AG20443 (cell line): ENCODE results near the gene TP53BP2.
"Not testable (repeated sequence)": the region's sequence is repeated elsewhere in the genome, so short reads cannot be mapped to it uniquely, and the experiment has no call there.

ENCODE experiments used
- DNase-seq: peaks from one replicate; pipeline ENCODE4 v3.0.0; 2012; ENCODE audit warnings: low spot score, mixed read lengths

Gene TP53BP2

DNA sequence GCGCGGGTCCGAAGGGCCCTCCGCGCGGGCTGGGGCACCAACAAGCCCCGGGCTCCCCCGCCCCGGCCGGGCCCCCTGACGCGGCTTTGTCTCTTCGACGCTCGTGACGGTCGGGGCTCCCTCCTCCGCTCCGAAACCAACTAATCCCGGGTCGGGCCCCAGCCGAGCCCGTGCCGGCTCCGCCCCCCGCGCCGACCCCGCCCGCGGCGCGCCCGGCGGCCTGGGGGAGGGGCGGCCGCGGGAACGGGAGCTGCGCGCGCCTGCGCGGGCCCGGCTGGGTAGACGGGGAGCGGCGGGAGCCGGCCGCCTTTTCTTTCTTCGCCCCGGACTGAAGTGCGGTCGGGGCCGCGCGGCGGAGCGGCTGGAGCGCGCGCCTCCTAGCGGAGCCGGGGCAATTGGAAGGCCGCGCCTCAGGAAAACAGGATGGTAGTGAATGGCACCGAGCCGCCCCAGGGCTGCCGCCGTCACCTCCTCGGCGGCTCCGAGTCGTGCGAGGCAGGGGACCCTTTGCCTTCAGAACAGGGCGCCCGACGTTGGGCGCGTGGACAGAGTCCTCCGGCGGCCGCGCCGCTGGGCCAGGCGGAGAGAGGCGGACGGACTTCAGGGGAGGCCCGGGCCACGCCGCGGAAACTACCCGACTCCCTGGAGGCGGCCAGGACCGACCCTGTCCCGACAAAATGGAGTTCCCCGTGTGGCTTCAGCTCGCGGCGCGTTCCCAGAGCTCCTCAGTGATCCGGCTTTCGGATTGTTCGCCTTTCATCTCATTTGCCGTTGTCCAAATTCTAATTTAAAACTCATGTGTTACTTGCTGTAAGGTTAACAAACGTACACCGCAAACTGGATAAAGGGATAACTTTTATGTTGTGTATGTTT, at the start of gene TP53BP2:
TSS of gene TP53BP2 (minus strand) at position 138 of the 873 bp plus-strand sequence. CDS start 267 bp downstream, outside the sequence.
- peak; percentile 99 for DNase-seq

DNA sequence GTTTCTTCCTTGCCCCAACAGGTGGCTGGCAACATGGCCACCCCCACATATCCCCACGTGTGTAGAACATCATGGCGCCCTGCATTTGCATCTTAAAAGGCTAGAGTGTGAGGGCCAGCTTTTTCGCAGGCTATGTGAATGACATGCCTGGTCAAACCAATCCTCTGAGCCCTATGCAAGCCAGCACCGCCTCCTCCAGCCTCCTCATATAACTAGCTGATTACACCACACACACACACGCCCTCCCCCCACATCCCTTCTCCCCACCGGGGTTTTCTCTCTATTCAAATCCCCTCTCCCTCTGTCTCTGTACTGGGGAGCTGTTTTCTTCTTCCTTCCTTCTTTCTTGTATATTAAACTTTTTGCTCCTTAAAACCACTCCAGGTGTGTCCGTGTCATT, 44.7 kb upstream of the TP53BP2 start:
- DNase-seq, result not testable (repeated sequence)

- not testable (repeated sequence) for DNase-seq
Observed at GRCh38 chr1:223889319-223889718, 43.6 kb upstream of the TP53BP2 start.

GRCh38 chr1:223887747-223888418, 42.1 kb upstream of the TP53BP2 start:
- peak; percentile 86 for DNase-seq

GRCh38 chr1:223886516-223886921, 40.8 kb upstream of the TP53BP2 start:
- no peak for DNase-seq

GRCh38 chr1:223885614-223886013, 39.9 kb upstream of the TP53BP2 start:
- no peak for DNase-seq

DNA sequence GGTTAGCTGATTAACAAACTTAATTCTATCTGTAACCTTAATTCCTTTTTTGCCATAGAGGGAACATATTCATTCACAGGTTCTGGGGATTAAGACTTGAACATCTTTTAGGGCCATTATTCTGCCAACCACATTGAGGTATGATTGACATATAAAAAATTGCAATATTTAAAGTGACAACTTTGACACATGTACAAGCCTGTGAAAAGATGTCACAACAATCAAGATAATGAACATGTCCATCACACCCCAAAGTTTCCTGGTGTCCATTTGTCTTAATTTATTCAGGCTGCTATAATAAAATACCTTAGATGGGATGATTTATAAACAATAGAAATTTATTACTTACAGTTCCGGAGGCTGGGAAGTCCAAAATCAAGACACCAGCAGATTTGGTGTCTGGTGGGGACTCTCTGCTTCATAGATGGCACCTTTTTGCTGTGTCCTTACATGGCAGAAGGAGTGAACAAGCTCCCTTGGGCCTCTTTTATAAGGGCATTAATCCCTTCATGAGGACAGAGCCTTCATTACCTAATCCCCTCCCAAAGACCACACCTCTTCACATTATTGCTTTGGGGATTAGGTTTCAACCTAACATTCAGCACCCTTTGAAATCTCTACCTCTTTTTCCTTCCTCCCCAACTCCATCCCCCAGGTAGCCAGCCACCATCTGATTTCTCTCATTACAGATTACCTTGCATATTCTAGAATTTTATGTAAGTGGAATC, 33.0 kb upstream of the TP53BP2 start:
- DNase-seq, result no peak

- DNase-seq, result no peak
Observed at GRCh38 chr1:223877804-223878203, 32.1 kb upstream of the TP53BP2 start.

DNA sequence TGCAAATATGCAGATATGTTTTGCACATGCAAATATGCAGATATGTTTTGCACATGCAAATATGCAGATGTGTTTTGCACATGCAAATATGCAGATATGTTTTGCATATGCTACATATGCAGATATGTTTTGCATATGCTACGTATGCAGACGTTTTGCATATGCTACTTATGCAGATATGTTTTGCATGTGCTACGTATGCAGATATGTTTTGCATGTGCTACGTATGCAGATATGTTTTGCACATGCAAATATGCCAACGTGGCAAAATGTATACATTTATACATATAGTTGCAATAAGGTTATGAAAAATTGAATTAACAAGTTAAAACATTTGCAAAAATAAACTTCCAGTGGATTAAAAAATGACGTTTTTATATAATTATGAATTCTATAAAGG, 30.8 kb upstream of the TP53BP2 start:
- DNase-seq, result no peak

DNA sequence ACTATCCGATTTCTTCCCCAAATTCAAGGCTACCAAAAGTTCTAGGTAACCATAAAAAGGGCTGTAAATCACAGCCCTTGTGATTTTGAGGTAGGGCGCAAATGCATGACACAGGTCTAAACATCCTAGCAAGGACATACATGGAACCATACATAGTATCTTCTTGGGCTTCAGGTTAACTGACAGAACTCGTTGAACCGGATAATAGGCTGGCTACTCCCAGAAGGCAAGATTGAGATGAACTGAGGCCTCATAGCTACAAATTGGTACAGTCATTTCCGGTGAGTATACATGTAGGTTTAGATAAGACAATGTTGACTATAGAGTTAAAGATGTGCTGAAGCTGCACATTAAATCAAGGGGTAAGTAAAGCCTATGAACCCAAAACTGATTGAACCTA, 27.3 kb upstream of the TP53BP2 start:
- DNase-seq, result no peak

- no peak for DNase-seq
Observed at GRCh38 chr1:223872308-223872901, 26.7 kb upstream of the TP53BP2 start.

DNA sequence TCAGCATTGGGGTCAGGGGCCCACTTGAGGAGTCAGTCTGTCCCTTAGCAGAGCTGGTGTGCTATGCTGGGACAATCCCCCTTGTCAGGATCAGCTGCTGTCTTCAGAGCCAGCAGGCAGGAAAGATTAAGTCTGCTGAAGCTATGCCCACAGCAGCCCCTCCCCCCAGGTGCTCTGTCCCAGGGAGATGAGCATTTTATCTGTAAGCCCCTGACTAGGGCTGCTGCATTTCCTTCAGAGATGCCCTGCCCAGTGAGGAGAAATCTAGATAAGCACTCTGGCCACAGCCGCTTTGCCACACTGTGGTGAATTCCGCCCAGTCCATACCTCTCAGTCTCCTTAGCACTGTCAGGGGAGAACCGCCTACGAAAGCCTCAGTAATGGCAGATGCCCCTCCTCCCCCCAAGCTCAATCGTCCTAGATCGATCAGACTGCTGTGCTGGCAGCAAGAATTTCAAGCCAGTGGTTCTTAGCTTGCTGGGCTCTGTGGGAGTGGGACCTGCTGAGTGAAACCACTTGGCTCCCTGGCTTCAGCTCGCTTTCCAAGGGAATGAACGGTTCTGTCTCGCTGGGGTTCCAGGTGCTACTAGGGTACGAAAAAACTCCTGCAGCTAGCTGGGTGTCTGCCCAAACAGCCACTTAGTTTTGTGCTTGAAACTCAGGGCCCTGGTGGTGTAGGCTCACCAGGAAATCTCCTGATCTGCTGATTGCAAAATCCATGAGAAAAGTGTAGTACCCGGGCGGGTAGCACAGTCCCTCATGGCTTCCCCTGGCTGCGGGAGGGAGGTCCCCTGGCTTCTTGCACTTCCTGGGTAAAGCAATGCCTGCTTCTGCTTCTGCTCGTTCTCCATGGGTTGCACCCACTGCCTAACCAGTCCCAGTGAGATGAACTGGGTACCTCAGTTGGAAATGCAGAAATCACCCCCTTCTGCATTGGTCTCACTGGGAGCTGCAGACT, 25.1 kb upstream of the TP53BP2 start:
- DNase-seq, result no peak

DNA sequence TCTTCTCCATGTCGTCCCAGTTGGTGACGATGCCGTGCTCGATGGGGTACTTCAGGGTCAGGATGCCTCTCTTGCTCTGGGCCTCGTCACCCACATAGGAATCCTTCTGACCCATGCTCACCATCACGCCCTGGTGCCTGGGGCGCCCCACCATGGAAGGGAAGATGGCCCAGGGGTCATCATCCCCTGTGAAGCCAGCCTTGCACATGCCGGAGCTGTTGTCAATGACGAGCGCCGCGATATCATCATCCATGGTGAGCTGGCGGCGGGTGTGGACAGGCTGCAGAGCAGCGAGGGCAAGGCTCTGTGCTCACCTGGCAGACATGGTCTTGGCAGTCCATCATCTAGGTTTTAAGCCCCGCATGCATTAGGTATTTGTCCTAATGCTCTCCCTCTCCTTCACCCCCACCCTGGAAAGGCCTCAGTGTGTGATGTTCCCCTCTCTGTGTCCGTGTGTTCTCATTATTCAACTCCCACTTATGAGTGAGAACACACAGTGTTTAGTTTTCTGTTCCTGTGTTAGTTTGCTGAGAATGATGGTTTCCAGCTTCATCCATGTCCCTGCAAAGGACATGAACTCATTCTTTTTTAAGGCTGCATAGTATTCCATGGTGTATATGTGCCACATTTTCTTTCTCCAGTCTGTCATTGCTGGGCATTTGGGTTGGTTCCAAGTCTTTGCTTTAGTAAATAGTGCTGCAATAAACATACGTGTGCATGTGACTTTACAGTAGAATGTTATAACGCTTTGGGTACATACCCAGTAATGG, 19.0 kb upstream of the TP53BP2 start:
- DNase-seq, result not testable (repeated sequence)

DNA sequence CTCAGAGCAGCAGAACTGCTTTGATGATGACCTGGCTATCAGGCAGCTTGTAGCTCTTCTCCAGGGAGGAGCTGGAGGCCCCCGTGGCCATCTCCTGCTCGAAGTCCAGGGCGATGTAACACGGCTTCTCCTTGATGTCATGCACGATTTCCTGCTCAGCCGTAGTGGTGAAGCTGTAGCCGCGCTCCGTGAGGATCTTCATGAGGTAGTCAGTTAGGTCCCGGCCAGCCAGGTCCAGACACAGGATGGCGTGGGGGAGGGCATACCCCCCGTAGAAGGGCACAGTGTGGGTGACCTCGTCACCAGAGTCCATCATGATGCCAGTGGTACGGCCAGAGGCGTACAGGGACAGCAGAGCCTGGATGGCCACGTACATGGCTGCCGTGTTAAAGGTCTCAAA, 18.3 kb upstream of the TP53BP2 start:
- no peak for DNase-seq

- DNase-seq, result no peak
Observed at GRCh38 chr1:223861904-223862303, 16.2 kb upstream of the TP53BP2 start.

GRCh38 chr1:223860051-223860622, 14.4 kb upstream of the TP53BP2 start:
- no peak for DNase-seq

DNA sequence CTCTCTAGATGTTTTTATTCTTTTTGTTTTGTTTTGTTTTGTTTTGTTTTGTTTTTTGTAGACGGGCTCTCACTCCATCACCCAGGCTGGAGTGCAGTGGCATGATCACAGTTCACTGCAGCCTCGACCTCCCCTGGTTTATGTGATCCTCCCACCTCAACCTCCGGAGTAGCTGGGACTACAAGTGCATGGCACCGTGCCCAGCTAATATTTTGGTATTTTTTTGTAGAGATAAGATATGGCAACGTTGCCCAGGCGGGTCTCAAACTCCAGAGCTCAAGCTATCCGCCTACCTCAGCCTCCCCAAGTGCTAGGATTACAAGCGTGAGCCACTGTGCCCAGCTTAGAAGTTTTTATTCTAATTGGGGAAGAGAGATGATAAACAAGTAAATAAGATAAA, 13.3 kb upstream of the TP53BP2 start:
- DNase-seq, result no peak

GRCh38 chr1:223856386-223856785, 10.6 kb upstream of the TP53BP2 start:
- DNase-seq, result no peak

- DNase-seq, result no peak
Observed at GRCh38 chr1:223853748-223854147, 8.0 kb upstream of the TP53BP2 start.

DNA sequence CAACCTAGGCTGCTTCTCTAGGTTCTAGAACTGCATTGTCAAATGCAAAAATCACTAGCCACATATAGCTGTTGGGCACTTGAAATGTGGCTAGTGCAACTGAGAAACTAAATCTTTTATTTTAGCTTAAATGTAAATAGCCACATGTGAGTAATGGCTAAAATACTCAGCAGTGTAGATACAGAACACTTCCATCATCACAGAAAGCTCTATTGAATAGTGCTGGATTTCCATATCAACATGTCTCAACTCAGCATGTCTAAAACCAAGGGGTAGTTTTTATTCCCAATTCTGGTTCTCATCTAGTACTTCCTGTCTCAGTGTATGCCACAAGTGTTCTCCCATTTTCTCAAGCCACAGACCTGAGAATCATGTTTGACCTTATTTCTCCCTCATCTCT, 7.5 kb upstream of the TP53BP2 start:
- no peak for DNase-seq
